ENCODE data around the gene WASF1. TPM values are rescaled to one million over a fixed set of nuclear protein-coding genes. Genes with fewer than 3 reads are reported as not detected.

The WASF1 gene
- total and polyA plus RNA-seq, 2 donors (not counting 1 experiment from before 2014, with no cell fraction given): 13.2 to 37.7 TPM

GRCh38 chr6:110198561-110198960 is 19.1 kb upstream of the WASF1 start:
- no peak overlapping the region for H3K9ac ChIP-seq (ENCODE audit: insufficient read depth, low read length)
- no peaks in the 10 kb centered on the region for H3K9me3 ChIP-seq (ENCODE audit: control insufficient read depth, insufficient read depth, low read depth, low read length)
- no peaks in the 10 kb centered on the region for H4K20me1 ChIP-seq (ENCODE audit: control insufficient read depth, extremely low read depth, insufficient read depth, low read length)
- H3K27me3 ChIP-seq (ENCODE audit: control insufficient read depth, insufficient read depth, low read length): no peaks in the 10 kb centered on the region
- H3K36me3 ChIP-seq (ENCODE audit: control insufficient read depth, insufficient read depth, low read length): peaks cover 2% of the 10 kb centered on the region
- H3K79me2 ChIP-seq (ENCODE audit: control insufficient read depth, insufficient read depth, low read length): peaks cover 7% of the 10 kb centered on the region
- no peaks in the 10 kb centered on the region for H3K4me1 ChIP-seq (ENCODE audit: control insufficient read depth, extremely low read depth, insufficient read depth, low read length)
- TF ChIP-seq EZH2 (IDR thresholded peaks at IDR 0.05; ENCODE audit: low read length, missing control alignments): no peak
- no peak for TF ChIP-seq CTCF (conservative IDR thresholded peaks at IDR 0.05 in 1 of 2, IDR thresholded peaks at IDR 0.05 in 1 of 2; ENCODE audit: low read depth in 1 of 2, low read length in 2 of 2)
- DNase-seq (ENCODE audit: low read depth in 2 of 2): no peak
- H3K4me2 ChIP-seq (ENCODE audit: extremely low read depth, insufficient read depth, low read length): no peak overlapping the region
- no peak overlapping the region for H3K27ac ChIP-seq (ENCODE audit: insufficient read depth, low read length)
- no peak overlapping the region for H3K4me3 ChIP-seq (replicated peaks in 1 of 4; ENCODE audit: control extremely low read depth in 1 of 4, insufficient read depth in 1 of 4, low read depth in 3 of 4, low read length in 4 of 4)
- no peak overlapping the region for H2AFZ ChIP-seq (ENCODE audit: low read length)

DNA sequence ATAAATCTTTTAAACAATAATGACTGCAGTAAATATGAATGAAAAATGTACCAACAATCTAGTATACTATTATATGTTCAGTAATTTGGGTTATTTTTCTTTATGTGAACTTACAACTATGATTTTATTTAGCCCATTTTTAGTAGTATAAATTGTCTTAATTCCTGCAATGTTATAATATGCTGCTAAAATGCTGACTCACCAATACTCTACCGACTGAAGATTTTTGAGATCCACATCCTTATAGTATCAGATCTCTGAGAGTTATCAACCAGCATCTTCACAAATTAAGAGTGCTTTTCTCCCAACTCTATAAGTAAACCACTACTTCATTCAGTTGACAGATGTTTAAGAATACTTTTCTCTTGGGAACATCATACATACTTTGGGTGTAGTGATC is 17.4 kb upstream of the WASF1 start:
- Histone ChIP-seq H3K27me3 (ENCODE audit: control insufficient read depth, insufficient read depth, low read length) (no peaks in the 10 kb centered on the region), H4K20me1 (ENCODE audit: control insufficient read depth, extremely low read depth, insufficient read depth, low read length) (no peaks in the 10 kb centered on the region), H3K4me3 (replicated peaks in 1 of 4; ENCODE audit: control extremely low read depth in 1 of 4, insufficient read depth in 1 of 4, low read depth in 3 of 4, low read length in 4 of 4) (no peak overlapping the region), H3K9ac (ENCODE audit: insufficient read depth, low read length) (no peak overlapping the region), H3K4me1 (ENCODE audit: control insufficient read depth, extremely low read depth, insufficient read depth, low read length) (no peaks in the 10 kb centered on the region), H3K9me3 (ENCODE audit: control insufficient read depth, insufficient read depth, low read depth, low read length) (no peaks in the 10 kb centered on the region), H2AFZ (ENCODE audit: low read length) (no peak overlapping the region), H3K27ac (ENCODE audit: insufficient read depth, low read length) (no peak overlapping the region), H3K36me3 (ENCODE audit: control insufficient read depth, insufficient read depth, low read length) (peaks cover 2% of the 10 kb centered on the region), H3K4me2 (ENCODE audit: extremely low read depth, insufficient read depth, low read length) (no peak overlapping the region), H3K79me2 (ENCODE audit: control insufficient read depth, insufficient read depth, low read length) (peaks cover 8% of the 10 kb centered on the region)
- no peak for DNase-seq (ENCODE audit: low read depth in 2 of 2)
- TF ChIP-seq EZH2 (IDR thresholded peaks at IDR 0.05; ENCODE audit: low read length, missing control alignments): no peak
- TF ChIP-seq CTCF (conservative IDR thresholded peaks at IDR 0.05 in 1 of 2, IDR thresholded peaks at IDR 0.05 in 1 of 2; ENCODE audit: low read depth in 1 of 2, low read length in 2 of 2): no peak

GRCh38 chr6:110195639-110196038 is 16.2 kb upstream of the WASF1 start:
- no peaks in the 10 kb centered on the region for H3K9me3 ChIP-seq (ENCODE audit: control insufficient read depth, insufficient read depth, low read depth, low read length)
- no peak overlapping the region for H2AFZ ChIP-seq (ENCODE audit: low read length)
- peaks cover 2% of the 10 kb centered on the region for H3K36me3 ChIP-seq (ENCODE audit: control insufficient read depth, insufficient read depth, low read length)
- H3K4me1 ChIP-seq (ENCODE audit: control insufficient read depth, extremely low read depth, insufficient read depth, low read length): no peaks in the 10 kb centered on the region
- H4K20me1 ChIP-seq (ENCODE audit: control insufficient read depth, extremely low read depth, insufficient read depth, low read length): no peaks in the 10 kb centered on the region
- no peaks in the 10 kb centered on the region for H3K27me3 ChIP-seq (ENCODE audit: control insufficient read depth, insufficient read depth, low read length)
- H3K4me3 ChIP-seq (replicated peaks in 1 of 4; ENCODE audit: control extremely low read depth in 1 of 4, insufficient read depth in 1 of 4, low read depth in 3 of 4, low read length in 4 of 4): no peak overlapping the region
- peaks cover 16% of the 10 kb centered on the region for H3K79me2 ChIP-seq (ENCODE audit: control insufficient read depth, insufficient read depth, low read length)
- H3K27ac ChIP-seq (ENCODE audit: insufficient read depth, low read length): no peak overlapping the region
- no peak overlapping the region for H3K9ac ChIP-seq (ENCODE audit: insufficient read depth, low read length)
- TF ChIP-seq CTCF (conservative IDR thresholded peaks at IDR 0.05 in 1 of 2, IDR thresholded peaks at IDR 0.05 in 1 of 2; ENCODE audit: low read depth in 1 of 2, low read length in 2 of 2): no peak
- TF ChIP-seq EZH2 (IDR thresholded peaks at IDR 0.05; ENCODE audit: low read length, missing control alignments): no peak
- DNase-seq (ENCODE audit: low read depth in 2 of 2): no peak
- H3K4me2 ChIP-seq (ENCODE audit: extremely low read depth, insufficient read depth, low read length): no peak overlapping the region
